ENCODE measurements around the gene UFC1. TPM values are rescaled to one million over a fixed set of nuclear protein-coding genes. Genes with fewer than 3 reads are reported as not detected.
A peak's percentile ranks its signal among the peaks of the same experiment; 100 is the strongest.

The UFC1 gene
- total and polyA plus RNA-seq, 2 experiments from 2014 or later: 105 to 119 TPM

DNA sequence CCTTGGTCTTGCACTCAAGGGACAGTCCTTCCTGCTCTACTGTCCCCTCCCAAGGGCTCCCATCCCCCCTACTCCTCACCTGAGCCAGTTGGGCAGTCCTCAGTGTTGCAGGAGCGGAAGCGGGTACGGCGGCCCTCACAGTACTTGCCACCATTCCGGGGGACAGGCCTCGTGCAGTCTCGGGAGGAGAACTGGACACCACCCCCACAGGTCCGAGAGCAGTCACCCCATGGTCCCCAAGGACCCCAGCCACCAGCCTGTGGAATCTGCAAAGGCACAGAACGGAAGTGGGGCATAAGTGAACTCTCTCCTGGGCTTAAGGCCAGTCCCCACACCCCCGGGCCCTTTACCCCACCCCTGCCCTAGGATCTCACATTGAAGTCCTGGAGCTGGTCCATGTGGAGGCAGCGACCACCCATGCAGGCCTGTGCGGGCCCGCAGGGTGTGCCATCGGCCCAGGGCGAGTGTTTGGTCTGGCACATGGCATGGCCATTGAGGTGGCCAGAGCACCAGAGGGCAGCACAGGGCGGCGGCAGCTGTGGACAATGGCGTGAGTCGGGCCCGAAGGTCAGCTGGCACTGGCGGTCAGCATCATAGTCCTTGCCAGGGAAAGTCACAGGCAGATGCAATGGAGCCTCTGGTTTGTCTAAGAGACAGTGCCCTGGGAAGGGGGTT lies 39.9 kb downstream of the UFC1 start:
- H3K4me2 ChIP-seq: no peak overlapping the region
- no peaks in the 10 kb centered on the region for H3K27me3 ChIP-seq
- peaks cover 14% of the 10 kb centered on the region for H3K4me1 ChIP-seq (ENCODE audit: insufficient read depth)
- no peaks in the 10 kb centered on the region for H3K36me3 ChIP-seq (replicated peaks; ENCODE audit: insufficient read depth, low read depth)
- no peak overlapping the region for H2AFZ ChIP-seq
- TF ChIP-seq CTCF (IDR thresholded peaks at IDR 0.05; ENCODE audit: poor library complexity): no peak
- TF ChIP-seq EZH2 (IDR thresholded peaks at IDR 0.05; ENCODE audit: borderline replicate concordance): no peak
- no peak for TF ChIP-seq EZH2phosphoT487 (IDR thresholded peaks at IDR 0.05; ENCODE audit: low read depth, severe bottlenecking, unreplicated experiment)
- H3K4me3 ChIP-seq: no peak overlapping the region
- 97% methylated on average over 20 of the region's 21 CpGs for WGBS (ENCODE audit: low lambda C conversion rate, missing lambda C conversion rate)
- H3K79me2 ChIP-seq: no peaks in the 10 kb centered on the region
- no peaks in the 10 kb centered on the region for H3K9me3 ChIP-seq (ENCODE audit: low read depth)
- H3K27ac ChIP-seq: no peak overlapping the region
- no peaks in the 10 kb centered on the region for H3K9me2 ChIP-seq (replicated peaks; ENCODE audit: insufficient read depth)
- H4K20me1 ChIP-seq (ENCODE audit: insufficient read depth, poor library complexity, severe bottlenecking): no peaks in the 10 kb centered on the region
- DNase-seq (ENCODE audit: low spot score): no peak

- H3K79me2 ChIP-seq: no peaks in the 10 kb centered on the region
- H2AFZ ChIP-seq: no peak overlapping the region
- peaks cover 21% of the 10 kb centered on the region for H3K4me1 ChIP-seq (ENCODE audit: insufficient read depth)
- H3K27me3 ChIP-seq: no peaks in the 10 kb centered on the region
- no peak overlapping the region for H3K27ac ChIP-seq
- no peaks in the 10 kb centered on the region for H3K9me2 ChIP-seq (replicated peaks; ENCODE audit: insufficient read depth)
- no peak overlapping the region for H3K4me3 ChIP-seq
- no peak overlapping the region for H3K4me2 ChIP-seq
- H4K20me1 ChIP-seq (ENCODE audit: insufficient read depth, poor library complexity, severe bottlenecking): no peaks in the 10 kb centered on the region
- whole genome bisulfite sequencing (ENCODE audit: low lambda C conversion rate, missing lambda C conversion rate): 90% methylated on average over 4 of the region's 4 CpGs
- TF ChIP-seq EZH2phosphoT487 (IDR thresholded peaks at IDR 0.05; ENCODE audit: low read depth, severe bottlenecking, unreplicated experiment) (no peak), CTCF (IDR thresholded peaks at IDR 0.05; ENCODE audit: poor library complexity) (no peak), EZH2 (IDR thresholded peaks at IDR 0.05; ENCODE audit: borderline replicate concordance) (no peak)
- DNase-seq (ENCODE audit: low spot score): no peak
- H3K9me3 ChIP-seq (ENCODE audit: low read depth): no peaks in the 10 kb centered on the region
- H3K36me3 ChIP-seq (replicated peaks; ENCODE audit: insufficient read depth, low read depth): no peaks in the 10 kb centered on the region
Observed at GRCh38 chr1:161195171-161195570, 41.4 kb downstream of the UFC1 start.

DNA sequence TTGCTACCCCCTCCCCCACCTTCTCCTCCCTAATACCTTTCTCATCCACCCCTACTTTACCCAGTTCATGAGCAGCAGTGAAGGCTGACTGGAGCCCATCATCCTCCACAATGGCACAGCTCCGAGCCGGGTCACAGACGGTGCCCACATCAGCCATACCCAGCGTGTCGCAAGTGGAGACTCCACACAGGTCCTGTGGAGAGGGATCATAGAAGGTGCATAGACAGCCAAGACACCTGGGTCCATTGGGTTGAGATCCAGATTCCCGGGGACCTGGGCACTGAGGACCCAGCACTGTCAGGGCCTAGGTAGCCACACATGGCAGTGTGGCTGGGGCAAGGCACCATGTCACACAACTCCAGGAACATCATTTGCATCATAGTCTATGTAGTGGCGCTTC lies 42.3 kb downstream of the UFC1 start:
- no peaks in the 10 kb centered on the region for H4K20me1 ChIP-seq (ENCODE audit: insufficient read depth, poor library complexity, severe bottlenecking)
- DNase-seq (ENCODE audit: low spot score): no peak
- H3K9me2 ChIP-seq (replicated peaks; ENCODE audit: insufficient read depth): no peaks in the 10 kb centered on the region
- TF ChIP-seq EZH2phosphoT487 (IDR thresholded peaks at IDR 0.05; ENCODE audit: low read depth, severe bottlenecking, unreplicated experiment) (no peak), CTCF (IDR thresholded peaks at IDR 0.05; ENCODE audit: poor library complexity) (no peak), EZH2 (IDR thresholded peaks at IDR 0.05; ENCODE audit: borderline replicate concordance) (no peak)
- no peaks in the 10 kb centered on the region for H3K79me2 ChIP-seq
- H3K36me3 ChIP-seq (replicated peaks; ENCODE audit: insufficient read depth, low read depth): no peaks in the 10 kb centered on the region
- H3K4me2 ChIP-seq: peak overlapping the region; percentile 76
- no peaks in the 10 kb centered on the region for H3K9me3 ChIP-seq (ENCODE audit: low read depth)
- no peaks in the 10 kb centered on the region for H3K27me3 ChIP-seq
- 95% methylated on average over 7 of the region's 7 CpGs for WGBS (ENCODE audit: low lambda C conversion rate, missing lambda C conversion rate)
- peak overlapping the region; percentile 96 for H3K27ac ChIP-seq
- H3K4me3 ChIP-seq: no peak overlapping the region
- no peak overlapping the region for H2AFZ ChIP-seq
- peaks cover 28% of the 10 kb centered on the region for H3K4me1 ChIP-seq (ENCODE audit: insufficient read depth)

Data from hepatocyte (in vitro differentiated cells).